GM21528 (cell line): Measurements from ENCODE around the gene NCAM1.

Experiments used
- ATAC-seq: cut with Tn5 transposase; IDR thresholded peaks from one replicate; pipeline ENCODE4 v1.9.1; 2021; ENCODE audit warnings: mild to moderate bottlenecking, moderate library complexity; ENCODE audit not compliant: unreplicated experiment, low FRiP score

NCAM1 gene

GRCh38 chr11:113243696-113244095, 282.5 kb downstream of the NCAM1 start:
- ATAC-seq: no peak

GRCh38 chr11:113245216-113245615, 284.0 kb downstream of the NCAM1 start:
- ATAC-seq: no peak

- no peak for ATAC-seq
These were observed 286.0 kb downstream of the NCAM1 start for GRCh38 chr11:113247221-113247620.

- ATAC-seq: no peak
These were observed 286.7 kb downstream of the NCAM1 start for GRCh38 chr11:113247966-113248365.

GRCh38 chr11:113248702-113249490, 287.7 kb downstream of the NCAM1 start:
- no peak for ATAC-seq

GRCh38 chr11:113249491-113249763, 288.2 kb downstream of the NCAM1 start:
- no peak for ATAC-seq

- ATAC-seq: no peak
These were observed 288.6 kb downstream of the NCAM1 start for GRCh38 chr11:113249786-113250185.

GRCh38 chr11:113251281-113251680, 290.1 kb downstream of the NCAM1 start:
- ATAC-seq: no peak

- ATAC-seq: no peak
These were observed 292.2 kb downstream of the NCAM1 start for GRCh38 chr11:113253406-113253805.

GRCh38 chr11:113255096-113255495, 293.9 kb downstream of the NCAM1 start:
- no peak for ATAC-seq

- no peak for ATAC-seq
These were observed 294.5 kb downstream of the NCAM1 start for GRCh38 chr11:113255741-113256140.

GRCh38 chr11:113256431-113257202, 295.4 kb downstream of the NCAM1 start:
- ATAC-seq: no peak

- ATAC-seq: no peak
These were observed 298.8 kb downstream of the NCAM1 start for GRCh38 chr11:113260096-113260425.

GRCh38 chr11:113260541-113260940, 299.3 kb downstream of the NCAM1 start:
- ATAC-seq: no peak

- ATAC-seq: no peak
These were observed 300.7 kb downstream of the NCAM1 start for GRCh38 chr11:113261709-113262475.

GRCh38 chr11:113262594-113262993, 301.4 kb downstream of the NCAM1 start:
- no peak for ATAC-seq

GRCh38 chr11:113263458-113264259, 302.4 kb downstream of the NCAM1 start:
- ATAC-seq: no peak

- ATAC-seq: no peak
These were observed 304.1 kb downstream of the NCAM1 start for GRCh38 chr11:113265362-113265761.

GRCh38 chr11:113267493-113267892, 306.3 kb downstream of the NCAM1 start:
- ATAC-seq: no peak

GRCh38 chr11:113269096-113269495, 307.9 kb downstream of the NCAM1 start:
- ATAC-seq: no peak

GRCh38 chr11:113269636-113270035, 308.4 kb downstream of the NCAM1 start:
- ATAC-seq: no peak
